HEK293T (cell line): Measurements from ENCODE around the gene AP4B1.

Source experiments
- CTCF ChIA-PET: fragments of 350-600 bp; formaldehyde crosslinking; extraction: SDS; loops from one replicate; lab custom pipeline; 2021; ENCODE audit warnings: antibody characterized with exemption, inconsistent platforms; lab: Yijun Ruan, JAX
- POLR2A ChIA-PET: fragments of 350-600 bp; formaldehyde crosslinking; extraction: SDS; loops from one replicate; lab custom pipeline; 2020; ENCODE audit warnings: antibody characterized with exemption, inconsistent platforms; lab: Yijun Ruan, JAX
- DNase-seq: peaks from one replicate; pipeline ENCODE4 v3.0.0; 2012; ENCODE audit warnings: mixed read lengths; ENCODE audit errors: extremely low spot score
- ARNT ChIP-seq: fragments of 450-650 bp; IDR thresholded peaks from 2 replicates; pipeline ENCODE4 v1.6.1; 2017; ENCODE audit warnings: mild to moderate bottlenecking
- BHLHE40 ChIP-seq: fragments of 450-650 bp; IDR thresholded peaks from 2 replicates; pipeline ENCODE4 v1.6.1; 2016; ENCODE audit warnings: mild to moderate bottlenecking, moderate library complexity, borderline replicate concordance
- CTBP1 ChIP-seq: fragments of 450-650 bp; IDR thresholded peaks from 2 replicates; pipeline ENCODE4 v1.6.1; 2016; ENCODE audit warnings: borderline replicate concordance
- ELF4 ChIP-seq: fragments of 450-650 bp; IDR thresholded peaks from 2 replicates; pipeline ENCODE4 v1.6.1; 2017; ENCODE audit warnings: antibody characterized with exemption
- FOXA1 ChIP-seq: fragments of 450-650 bp; IDR thresholded peaks from 2 replicates; pipeline ENCODE4 v1.6.1; 2016; ENCODE audit warnings: mild to moderate bottlenecking
- FOXK2 ChIP-seq: fragments of 450-650 bp; IDR thresholded peaks from 2 replicates; pipeline ENCODE4 v1.6.1; 2016; ENCODE audit warnings: mild to moderate bottlenecking
- FOXM1 ChIP-seq: fragments of 450-650 bp; IDR thresholded peaks from 2 replicates; pipeline ENCODE4 v1.6.1; 2017; ENCODE audit warnings: mild to moderate bottlenecking, borderline replicate concordance
- HDGF ChIP-seq: fragments of 450-650 bp; IDR thresholded peaks from 2 replicates; pipeline ENCODE4 v1.6.1; 2017; ENCODE audit warnings: antibody characterized with exemption, borderline replicate concordance
- L3MBTL2 ChIP-seq: fragments of 450-650 bp; conservative IDR thresholded peaks from 2 replicates; pipeline ENCODE4 v1.6.1; 2016; ENCODE audit warnings: mild to moderate bottlenecking
- LEF1 ChIP-seq: fragments of 450-650 bp; IDR thresholded peaks from 2 replicates; pipeline ENCODE4 v1.6.1; 2017; ENCODE audit warnings: mild to moderate bottlenecking, borderline replicate concordance
- NFRKB ChIP-seq: fragments of 450-650 bp; IDR thresholded peaks from 2 replicates; pipeline ENCODE4 v1.6.1; 2016; ENCODE audit warnings: mild to moderate bottlenecking, moderate library complexity
- SP1 ChIP-seq: fragments of 450-650 bp; IDR thresholded peaks from 2 replicates; pipeline ENCODE4 v1.6.1; 2017
- SUZ12 ChIP-seq: fragments of 450-650 bp; IDR thresholded peaks from 2 replicates; pipeline ENCODE4 v1.6.1; 2016; ENCODE audit warnings: mild to moderate bottlenecking
- TARDBP ChIP-seq: fragments of 450-650 bp; IDR thresholded peaks from 2 replicates; pipeline ENCODE4 v1.6.1; 2016
- ZNF384 ChIP-seq: fragments of 450-650 bp; IDR thresholded peaks from 2 replicates; pipeline ENCODE4 v1.6.1; 2016
- TF ChIP-seq, protein P1 (sequence below): fragments of 450-650 bp; IDR thresholded peaks from 2 replicates; pipeline ENCODE4 v1.6.1; 2016

Gene AP4B1

DNA sequence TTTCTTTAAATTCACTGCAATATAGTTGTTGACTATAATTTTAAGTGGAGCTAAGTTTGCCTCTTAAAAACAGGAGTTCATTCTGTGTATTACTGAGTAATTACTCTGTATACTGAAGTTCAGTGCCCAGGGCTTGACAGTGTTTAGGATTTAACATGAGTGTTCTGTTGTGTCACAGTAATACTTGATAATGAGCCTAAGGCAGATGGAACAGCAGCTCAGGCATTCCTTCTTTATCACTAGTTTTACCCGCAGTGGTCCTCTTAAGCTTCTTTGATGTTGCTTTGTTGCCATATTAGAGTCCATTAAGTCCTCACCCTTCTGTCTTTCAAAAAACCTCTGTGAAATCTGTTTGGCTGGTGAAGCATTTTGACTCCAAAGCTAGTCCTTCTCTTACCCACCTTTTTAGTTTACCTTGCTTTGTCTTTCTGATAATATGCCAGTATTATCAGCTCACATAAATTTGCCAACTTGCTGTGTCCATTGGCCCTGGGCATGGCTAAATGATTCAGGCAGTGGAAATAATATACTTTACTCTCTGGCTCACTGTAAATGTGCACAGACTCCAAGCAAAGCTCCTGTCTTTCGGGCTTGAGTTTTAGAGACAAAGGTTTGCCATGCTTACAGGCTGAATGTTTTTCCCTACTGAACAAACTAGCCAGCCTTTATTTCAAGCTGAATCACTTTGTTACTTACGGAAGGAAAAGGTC, 42.2 kb upstream of the AP4B1 start:
- ChIA-PET CTCF (interaction anchor here (1.4 to 2.1 kb wide), 3 partner anchors 8 to 30 kb away, joined by 4 to 6 read pairs (median 5); no protein-coding TSS in a partner anchor), POLR2A (interaction anchor here (1.3 to 1.9 kb wide), 4 partner anchors 16 to 42 kb away, joined by 3 to 12 read pairs (median 4); partner anchors contain the start of genes AP4B1 and HIPK1)
- TF ChIP-seq FOXM1, result no peak
- TF ChIP-seq L3MBTL2, result no peak
- TF ChIP-seq ARNT, result no peak
- no peak for TF ChIP-seq FOXK2
- TF ChIP-seq SP1, result no peak
- TF ChIP-seq, protein P1, sequence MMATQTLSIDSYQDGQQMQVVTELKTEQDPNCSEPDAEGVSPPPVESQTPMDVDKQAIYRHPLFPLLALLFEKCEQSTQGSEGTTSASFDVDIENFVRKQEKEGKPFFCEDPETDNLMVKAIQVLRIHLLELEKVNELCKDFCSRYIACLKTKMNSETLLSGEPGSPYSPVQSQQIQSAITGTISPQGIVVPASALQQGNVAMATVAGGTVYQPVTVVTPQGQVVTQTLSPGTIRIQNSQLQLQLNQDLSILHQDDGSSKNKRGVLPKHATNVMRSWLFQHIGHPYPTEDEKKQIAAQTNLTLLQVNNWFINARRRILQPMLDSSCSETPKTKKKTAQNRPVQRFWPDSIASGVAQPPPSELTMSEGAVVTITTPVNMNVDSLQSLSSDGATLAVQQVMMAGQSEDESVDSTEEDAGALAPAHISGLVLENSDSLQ, result no peak
- TF ChIP-seq SUZ12, result no peak
- no peak for TF ChIP-seq LEF1
- no peak for TF ChIP-seq ZNF384
- no peak for TF ChIP-seq ELF4
- no peak for TF ChIP-seq FOXA1
- TF ChIP-seq TARDBP, result no peak
- TF ChIP-seq NFRKB, result no peak
- no peak for TF ChIP-seq HDGF
- no peak for TF ChIP-seq BHLHE40
- TF ChIP-seq CTBP1, result no peak
- DNase-seq, result no peak

DNA sequence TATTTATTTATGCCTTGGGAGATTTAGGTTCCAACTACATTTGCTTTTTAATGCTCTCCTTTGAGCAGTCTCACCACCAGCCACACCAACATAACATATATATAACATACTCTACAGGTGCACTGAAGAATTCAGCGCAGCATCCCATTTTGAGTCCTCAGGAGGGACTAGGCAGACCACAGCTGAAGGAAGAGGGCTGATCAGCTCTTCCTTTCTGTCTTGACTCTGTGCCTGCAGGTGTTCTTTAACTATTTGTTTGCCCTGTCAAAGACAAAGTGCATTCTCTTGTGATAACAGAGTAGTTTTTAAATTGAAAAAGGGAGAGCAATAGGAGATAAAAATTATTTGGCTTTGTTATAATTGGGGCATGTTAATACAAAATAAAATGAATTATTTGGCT, 41.5 kb upstream of the AP4B1 start:
- POLR2A ChIA-PET, result interaction anchor here (1.4 to 1.9 kb wide), 3 partner anchors 17 to 42 kb away, joined by 4 to 12 read pairs (median 5); partner anchors contain the start of genes AP4B1 and HIPK1
- no peak for DNase-seq
- no peak for TF ChIP-seq LEF1
- TF ChIP-seq ARNT, result no peak
- TF ChIP-seq, protein P1, result no peak
- no peak for TF ChIP-seq NFRKB
- TF ChIP-seq FOXM1, result no peak
- TF ChIP-seq HDGF, result no peak
- no peak for TF ChIP-seq L3MBTL2
- TF ChIP-seq CTBP1, result no peak
- TF ChIP-seq FOXK2, result no peak
- TF ChIP-seq BHLHE40, result no peak
- TF ChIP-seq ZNF384, result no peak
- CTCF ChIA-PET, result interaction anchor here (1.4 to 2.1 kb wide), 3 partner anchors 9 to 31 kb away, joined by 4 to 6 read pairs (median 5); no protein-coding TSS in a partner anchor

DNA sequence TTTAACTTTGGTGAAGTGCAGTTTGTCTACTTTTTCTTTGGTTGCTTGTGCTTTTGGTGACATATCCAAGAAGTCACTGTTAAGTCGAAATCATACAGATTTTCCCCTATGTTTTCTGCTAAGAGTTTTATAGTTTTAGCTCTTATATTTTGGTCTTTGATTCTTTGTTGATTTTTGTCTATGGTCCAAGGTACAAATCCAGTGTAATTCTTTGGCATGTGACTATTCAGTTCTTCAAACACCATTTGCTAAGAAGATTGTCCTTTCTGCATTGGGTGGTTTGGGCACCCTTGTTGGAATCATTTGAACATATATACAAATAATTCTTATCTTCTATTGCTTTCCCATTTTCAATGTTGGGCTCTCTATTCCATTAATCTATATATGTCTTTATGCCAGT, 40.7 kb upstream of the AP4B1 start:
- CTCF ChIA-PET, result interaction anchor here (0.6 kb wide), 1 partner anchor 11 kb away, joined by 3 read pairs; no protein-coding TSS in a partner anchor
- no peak for TF ChIP-seq SP1
- TF ChIP-seq ELF4, result no peak
- no peak for TF ChIP-seq BHLHE40
- TF ChIP-seq HDGF, result no peak
- TF ChIP-seq SUZ12, result no peak
- no peak for TF ChIP-seq L3MBTL2
- no peak for TF ChIP-seq TARDBP
- DNase-seq, result no peak
- POLR2A ChIA-PET, result interaction anchor here (1.9 kb wide), 1 partner anchor 16 kb away, joined by 12 read pairs; the partner anchor contains the start of gene HIPK1

DNA sequence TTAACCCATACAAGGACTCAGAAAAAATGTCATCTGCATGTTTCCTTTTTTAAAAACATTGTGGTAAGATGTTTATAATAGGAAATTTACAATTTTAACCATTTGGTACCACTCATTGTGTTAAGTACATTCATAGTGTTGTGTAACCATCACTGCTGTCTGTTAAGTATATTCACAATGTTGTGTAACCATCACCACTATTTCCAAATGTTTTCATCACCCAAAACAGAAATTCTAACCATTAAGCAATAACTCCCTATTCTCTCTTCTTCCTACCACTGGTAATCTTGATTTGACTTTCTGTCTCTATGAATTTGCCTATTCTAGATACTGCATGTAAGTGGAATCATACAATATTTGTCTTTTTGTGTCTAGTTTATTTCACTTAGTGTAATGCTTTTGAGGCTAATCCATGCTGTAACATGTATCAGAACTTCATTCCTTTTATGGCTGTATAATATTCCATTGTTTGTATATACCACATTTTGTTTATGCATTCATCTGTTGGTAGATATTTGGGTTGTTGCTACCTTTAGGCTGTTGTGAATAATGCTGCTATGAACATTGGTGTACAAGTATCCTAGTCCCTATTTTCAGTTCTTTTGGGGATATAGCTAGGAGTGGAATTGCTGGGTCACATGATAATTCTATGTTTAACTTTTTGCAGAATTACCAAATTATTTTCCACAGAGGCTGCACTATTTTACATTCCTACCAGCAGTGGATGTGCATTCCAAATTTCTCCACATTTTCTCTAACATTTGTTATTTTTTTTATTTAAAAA, 38.6 kb upstream of the AP4B1 start:
- no peak for TF ChIP-seq L3MBTL2
- TF ChIP-seq BHLHE40, result no peak
- no peak for TF ChIP-seq TARDBP
- no peak for TF ChIP-seq ARNT
- TF ChIP-seq FOXM1, result no peak
- TF ChIP-seq FOXK2, result no peak
- ChIA-PET CTCF (interaction anchor here (0.6 kb wide), 1 partner anchor 1076 kb away, joined by 3 read pairs; no protein-coding TSS in a partner anchor), POLR2A (interaction anchor here (1.2 kb wide), 1 partner anchor 13 kb away, joined by 3 read pairs; no protein-coding TSS in a partner anchor)
- no peak for DNase-seq

DNA sequence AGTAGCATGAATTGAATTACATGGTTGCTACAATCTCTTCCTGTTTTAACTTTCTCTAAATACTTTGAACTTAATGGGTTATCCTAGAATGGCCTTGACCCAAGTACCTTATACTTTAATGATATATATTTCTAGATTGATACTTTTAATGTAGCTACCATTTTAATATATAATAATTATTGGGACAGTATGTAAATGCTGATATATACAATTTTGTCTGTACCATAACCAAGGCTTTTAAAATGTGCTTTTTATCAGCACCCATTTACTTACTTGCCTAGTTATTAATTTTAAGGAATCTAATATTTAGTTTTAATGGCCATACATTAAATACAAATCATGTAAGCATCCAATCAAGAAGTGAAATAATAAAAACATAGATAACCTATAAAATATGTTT, 37.9 kb upstream of the AP4B1 start:
- DNase-seq, result no peak
- POLR2A ChIA-PET, result no interaction called here
- TF ChIP-seq TARDBP (no peak), LEF1 (no peak)
- TF ChIP-seq, protein P1, result no peak
- CTCF ChIA-PET, result no interaction called here

DNA sequence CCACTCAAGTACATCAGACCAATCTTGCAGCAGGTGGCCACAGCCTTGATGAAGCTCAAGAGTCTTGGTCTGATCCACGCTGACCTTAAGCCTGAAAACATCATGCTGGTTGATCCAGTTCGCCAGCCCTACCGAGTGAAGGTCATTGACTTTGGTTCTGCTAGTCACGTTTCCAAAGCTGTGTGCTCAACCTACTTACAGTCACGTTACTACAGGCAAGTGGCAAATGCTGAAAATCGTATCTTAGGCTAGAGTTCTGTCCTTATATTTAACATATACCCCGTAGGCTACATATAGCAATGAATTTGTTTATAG, 36.6 kb upstream of the AP4B1 start:
- POLR2A ChIA-PET, result interaction anchor here (2.4 kb wide), 1 partner anchor 11 kb away, joined by 9 read pairs; the partner anchor contains the start of gene HIPK1
- DNase-seq, result no peak
- CTCF ChIA-PET, result no interaction called here
- TF ChIP-seq FOXA1, result no peak
